Activated naive CD8-positive, alpha-beta T cell treated with anti-CD3 and anti-CD28 coated beads, Interleukin-2, amount 10 ng/mL, durations not matched to agents 7 days and 5 days (primary cell): ENCODE results near the gene MAN2A1. TPM values are rescaled to one million over a fixed set of nuclear protein-coding genes. Genes with fewer than 3 reads are reported as not detected.
"Not testable (repeated sequence)": the region's sequence is repeated elsewhere in the genome, so short reads cannot be mapped to it uniquely, and the experiment has no call there.

Source experiments
- ATAC-seq: fragments of 150-1000 bp; cut with Tn5 transposase; one replicate; pipeline ENCODE4 v1.10.0; 2021; ENCODE audit warnings: low read depth, moderate library complexity
- POLR2A ChIA-PET: fragments of 350-600 bp; sonication (Branson Sonifier 250); formaldehyde crosslinking; loops from one replicate; lab custom pipeline; 2021; ENCODE audit warnings: antibody characterized with exemption; lab: Charles Lee
- DNase-seq: peaks from one replicate; pipeline ENCODE4 v3.0.0; 2021
- H3K27ac Mint-ChIP-seq: one replicate; pipeline ENCODE4 v1.8.0; 2022; ENCODE audit warnings: mild to moderate bottlenecking, mixed read lengths
- H3K27me3 Mint-ChIP-seq: one replicate; pipeline ENCODE4 v1.8.0; 2022; ENCODE audit warnings: mild to moderate bottlenecking, moderate library complexity, mixed read lengths
- H3K36me3 Mint-ChIP-seq: one replicate; pipeline ENCODE4 v1.8.0; 2021; ENCODE audit warnings: mild to moderate bottlenecking, mixed read lengths
- H3K4me1 Mint-ChIP-seq: one replicate; pipeline ENCODE4 v1.8.0; 2021; ENCODE audit warnings: mixed read lengths
- H3K4me3 Mint-ChIP-seq: one replicate; pipeline ENCODE4 v1.8.0; 2022; ENCODE audit warnings: mild to moderate bottlenecking, moderate library complexity, mixed read lengths
- H3K9me3 Mint-ChIP-seq: one replicate; pipeline ENCODE4 v1.8.0; 2021; ENCODE audit warnings: mixed read lengths
- total RNA-seq, 2 experiments: library from RNA; stranded (reverse); gene quantifications; one replicate each; pipeline ENCODE4 v1.2.3, GENCODE V29; 2021

The MAN2A1 gene
- total RNA-seq, 2 experiments from 2014 or later = 38.2 to 46.4 TPM

DNA sequence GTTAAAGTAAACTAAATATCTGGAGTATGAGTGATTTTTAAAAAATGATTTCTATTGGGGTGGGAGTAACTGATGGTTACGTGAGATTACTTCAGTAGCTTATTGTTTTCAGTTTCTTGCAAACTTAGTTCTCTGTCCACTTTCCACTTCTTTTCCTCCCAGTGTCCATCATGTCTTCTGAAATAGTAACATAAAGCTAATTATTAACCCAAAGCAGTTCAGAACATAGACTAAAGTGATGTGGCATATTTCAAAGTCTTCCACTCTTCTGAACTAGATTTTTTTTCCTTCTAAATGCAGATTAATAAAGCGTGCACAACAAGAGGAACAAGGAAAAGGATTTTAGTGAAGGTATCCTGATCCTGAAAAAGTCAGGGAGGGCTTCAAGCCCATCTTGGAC, 114.1 kb downstream of the MAN2A1 start:
- ATAC-seq = no peak
- no peaks in the 10 kb centered on the region for H3K9me3 Mint-ChIP-seq
- H3K27me3 Mint-ChIP-seq = no peaks in the 10 kb centered on the region
- H3K36me3 Mint-ChIP-seq = peaks cover 33% of the 10 kb centered on the region
- no peaks in the 10 kb centered on the region for H3K4me1 Mint-ChIP-seq
- no peak for DNase-seq
- no peak overlapping the region for H3K4me3 Mint-ChIP-seq
- POLR2A ChIA-PET = no interaction called here
- H3K27ac Mint-ChIP-seq = no peak overlapping the region

DNA sequence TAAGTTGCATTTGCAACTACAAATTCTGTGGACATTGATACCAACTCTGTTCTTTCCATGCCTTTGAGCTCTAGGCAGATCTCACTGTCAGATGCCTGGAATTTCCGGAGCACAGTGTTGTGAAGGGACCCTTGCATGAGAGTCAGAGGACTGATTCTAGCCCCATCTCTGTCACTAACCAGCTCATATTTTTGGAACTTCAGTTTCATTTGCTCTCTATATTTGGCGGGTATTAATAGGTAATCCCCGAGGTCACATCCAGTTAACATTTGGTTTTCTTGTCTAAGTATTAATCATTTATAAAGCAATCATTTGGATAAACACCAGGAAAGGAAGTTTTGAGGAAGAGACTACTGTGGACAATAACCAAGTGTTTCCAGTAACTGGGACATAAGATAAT, 115.7 kb downstream of the MAN2A1 start:
- no peak for DNase-seq
- Mint-ChIP-seq H3K4me3 (no peak overlapping the region), H3K36me3 (peaks cover 39% of the 10 kb centered on the region), H3K27me3 (no peaks in the 10 kb centered on the region), H3K9me3 (peaks cover 1% of the 10 kb centered on the region), H3K4me1 (no peaks in the 10 kb centered on the region), H3K27ac (no peak overlapping the region)
- ATAC-seq = no peak
- POLR2A ChIA-PET = no interaction called here

DNA sequence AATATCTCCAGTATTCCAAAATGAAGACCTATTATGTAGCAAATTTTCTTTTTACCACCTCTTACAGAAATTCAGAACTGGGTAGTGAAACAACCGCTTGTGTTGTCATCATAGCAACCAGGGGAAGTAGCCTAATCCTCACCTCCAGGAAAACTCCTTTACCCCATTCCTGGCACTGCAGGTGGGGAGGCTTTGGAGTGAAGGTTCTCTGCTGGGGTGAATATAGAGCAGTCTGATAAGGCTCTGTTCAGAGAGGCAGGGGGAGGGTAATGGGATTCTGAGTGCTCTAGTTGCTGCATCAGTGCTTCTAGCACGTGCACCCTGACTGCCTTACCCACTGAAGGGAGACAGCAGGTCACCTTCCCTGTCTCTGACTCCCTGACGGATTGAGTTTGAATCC, 116.2 kb downstream of the MAN2A1 start:
- Mint-ChIP-seq H3K9me3 (peaks cover 1% of the 10 kb centered on the region), H3K36me3 (peaks cover 39% of the 10 kb centered on the region), H3K4me3 (no peak overlapping the region), H3K27me3 (no peaks in the 10 kb centered on the region), H3K27ac (no peak overlapping the region), H3K4me1 (no peaks in the 10 kb centered on the region)
- POLR2A ChIA-PET = no interaction called here
- ATAC-seq (no peak), DNase-seq (no peak)

DNA sequence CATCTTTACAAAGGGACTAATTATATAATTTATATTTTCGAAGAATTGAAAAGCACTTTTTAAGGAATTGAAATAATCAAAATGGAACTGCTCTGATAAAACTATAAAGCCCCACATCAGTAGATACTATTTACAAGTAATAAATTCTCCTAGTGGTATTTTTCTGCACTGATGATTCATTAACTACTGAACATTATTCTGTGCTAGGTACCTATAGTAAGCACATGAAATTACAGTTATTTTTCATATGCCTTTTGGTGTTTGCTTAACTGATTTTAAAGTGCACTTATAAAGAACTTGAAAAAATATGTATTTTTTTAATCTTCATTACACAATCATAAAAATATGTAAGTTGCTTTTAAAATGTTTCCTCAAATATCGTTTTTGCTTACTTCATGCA, 123.0 kb downstream of the MAN2A1 start:
- no peak for ATAC-seq
- Mint-ChIP-seq H3K27ac (no peak overlapping the region), H3K4me3 (no peak overlapping the region), H3K27me3 (no peaks in the 10 kb centered on the region), H3K4me1 (peaks cover 2% of the 10 kb centered on the region), H3K36me3 (peaks cover 44% of the 10 kb centered on the region), H3K9me3 (peaks cover 1% of the 10 kb centered on the region)
- no peak for DNase-seq
- POLR2A ChIA-PET = no interaction called here

DNA sequence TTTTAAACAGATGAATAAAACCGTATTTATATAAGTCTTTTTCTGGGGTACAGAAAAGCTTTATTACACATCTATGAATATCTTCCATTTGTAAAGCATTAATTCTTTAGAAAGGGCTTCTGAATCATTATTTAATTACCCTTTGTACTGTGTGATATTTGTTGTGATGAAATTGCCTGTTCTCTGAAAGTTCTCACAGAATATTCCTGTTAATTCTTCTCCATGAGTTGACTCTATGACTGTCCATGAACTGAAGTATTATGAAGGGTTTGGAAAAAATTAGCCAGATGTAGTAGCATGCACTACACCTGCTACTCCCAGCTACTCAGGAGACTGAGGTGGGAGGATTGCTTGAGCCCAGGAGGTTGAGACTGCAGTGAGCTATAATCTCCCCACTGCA, 127.0 kb downstream of the MAN2A1 start:
- POLR2A ChIA-PET = no interaction called here

DNA sequence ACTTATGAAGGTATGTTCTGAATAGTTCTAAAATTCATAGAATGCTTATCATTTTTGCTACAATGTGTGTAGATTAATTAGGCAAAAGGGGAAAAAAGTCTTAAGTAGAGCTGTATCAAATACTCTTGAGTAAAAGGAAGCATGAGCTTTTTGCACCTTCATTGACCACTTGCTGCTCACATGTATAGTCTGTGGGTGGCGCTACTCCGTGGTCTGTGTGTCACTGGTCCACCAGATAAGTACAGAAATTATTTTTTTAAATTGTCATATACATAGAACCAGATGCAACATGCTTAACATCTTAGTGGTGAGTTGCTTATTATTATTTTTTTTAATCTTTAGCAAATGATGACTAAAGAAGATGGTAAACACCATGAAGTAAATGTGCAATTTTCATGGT, 130.2 kb downstream of the MAN2A1 start:
- POLR2A ChIA-PET = no interaction called here
- H3K27me3 Mint-ChIP-seq = no peaks in the 10 kb centered on the region
- no peaks in the 10 kb centered on the region for H3K9me3 Mint-ChIP-seq
- H3K27ac Mint-ChIP-seq = no peak overlapping the region
- H3K4me3 Mint-ChIP-seq = no peak overlapping the region
- H3K36me3 Mint-ChIP-seq = peaks cover 24% of the 10 kb centered on the region
- ATAC-seq (no peak), DNase-seq (no peak)
- no peaks in the 10 kb centered on the region for H3K4me1 Mint-ChIP-seq

More for the DNA sequence above, 127.0 kb downstream of the MAN2A1 start:
- Mint-ChIP-seq H3K27me3 (no peaks in the 10 kb centered on the region), H3K4me3 (no peak overlapping the region), H3K27ac (no peak overlapping the region), H3K4me1 (no peaks in the 10 kb centered on the region), H3K9me3 (no peaks in the 10 kb centered on the region), H3K36me3 (peaks cover 31% of the 10 kb centered on the region)
- no peak for ATAC-seq
- DNase-seq = no peak

DNA sequence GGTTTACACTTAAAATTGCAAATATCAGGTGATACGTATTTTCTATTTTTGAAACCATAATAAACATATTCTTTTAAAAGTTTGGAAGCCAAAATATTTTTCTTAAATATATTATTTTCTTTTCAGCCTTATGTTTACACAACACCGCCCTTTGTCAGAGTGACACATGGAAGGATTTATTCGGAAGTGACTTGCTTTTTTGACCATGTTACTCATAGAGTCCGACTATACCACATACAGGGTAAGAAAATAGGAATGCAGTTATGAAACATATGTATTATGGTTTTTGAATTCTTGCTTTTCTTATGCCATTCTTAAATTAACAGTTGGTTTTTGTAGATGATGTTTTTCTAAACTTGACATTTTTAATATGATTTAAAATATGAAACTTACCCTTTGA, 133.9 kb downstream of the MAN2A1 start:
- Mint-ChIP-seq H3K27ac (no peak overlapping the region), H3K9me3 (peaks cover 2% of the 10 kb centered on the region), H3K36me3 (peaks cover 45% of the 10 kb centered on the region), H3K27me3 (no peaks in the 10 kb centered on the region), H3K4me3 (no peak overlapping the region), H3K4me1 (no peaks in the 10 kb centered on the region)
- no peak for DNase-seq
- POLR2A ChIA-PET = no interaction called here
- ATAC-seq = no peak

DNA sequence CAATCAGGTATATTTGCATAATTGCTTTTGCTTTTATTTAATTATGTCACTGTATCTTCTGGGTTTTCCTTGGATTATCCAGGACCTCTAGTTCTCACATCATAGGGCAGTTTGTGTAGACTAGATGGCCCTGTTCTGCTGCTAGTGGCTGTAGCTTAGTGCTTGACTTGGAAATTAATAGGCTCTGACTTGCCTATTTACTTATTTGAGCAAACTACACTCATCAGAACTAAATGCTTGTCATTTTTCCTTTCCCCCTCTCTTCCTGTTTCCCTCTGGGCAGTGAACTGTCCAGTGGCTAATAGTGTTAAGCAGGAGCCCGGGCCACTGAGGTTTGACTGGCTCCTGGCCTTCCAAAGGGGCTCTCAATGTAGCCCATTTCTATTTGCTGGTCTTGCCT, 135.7 kb downstream of the MAN2A1 start:
- H3K36me3 Mint-ChIP-seq = peaks cover 52% of the 10 kb centered on the region
- H3K4me3 Mint-ChIP-seq = no peak overlapping the region
- no peak for DNase-seq
- POLR2A ChIA-PET = no interaction called here
- H3K4me1 Mint-ChIP-seq = no peaks in the 10 kb centered on the region
- H3K27ac Mint-ChIP-seq = no peak overlapping the region
- ATAC-seq = no peak
- no peaks in the 10 kb centered on the region for H3K27me3 Mint-ChIP-seq
- peaks cover 2% of the 10 kb centered on the region for H3K9me3 Mint-ChIP-seq

DNA sequence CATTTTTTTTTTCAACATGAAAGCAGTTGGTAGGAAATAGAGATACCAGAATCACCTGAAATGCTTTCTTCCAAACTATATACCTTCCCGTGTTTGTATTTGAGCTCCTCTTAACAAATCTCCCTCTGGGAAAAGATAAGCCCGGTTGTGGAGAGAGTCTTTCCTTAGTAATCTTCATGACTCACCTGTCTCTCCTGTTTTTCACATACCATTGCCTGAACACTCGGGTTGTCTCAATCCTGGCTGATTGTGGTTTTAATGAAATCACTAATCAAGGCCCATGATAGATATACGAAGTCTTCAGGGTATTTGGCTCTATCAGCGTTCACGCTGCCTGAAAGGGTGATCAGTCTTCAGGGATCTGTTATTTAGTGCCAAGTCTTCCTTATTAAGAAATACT, 136.7 kb downstream of the MAN2A1 start:
- Mint-ChIP-seq H3K27me3 (no peaks in the 10 kb centered on the region), H3K27ac (no peak overlapping the region), H3K36me3 (peaks cover 51% of the 10 kb centered on the region), H3K4me3 (no peak overlapping the region), H3K4me1 (no peaks in the 10 kb centered on the region), H3K9me3 (peaks cover 2% of the 10 kb centered on the region)
- DNase-seq = no peak
- POLR2A ChIA-PET = no interaction called here
- ATAC-seq = no peak

DNA sequence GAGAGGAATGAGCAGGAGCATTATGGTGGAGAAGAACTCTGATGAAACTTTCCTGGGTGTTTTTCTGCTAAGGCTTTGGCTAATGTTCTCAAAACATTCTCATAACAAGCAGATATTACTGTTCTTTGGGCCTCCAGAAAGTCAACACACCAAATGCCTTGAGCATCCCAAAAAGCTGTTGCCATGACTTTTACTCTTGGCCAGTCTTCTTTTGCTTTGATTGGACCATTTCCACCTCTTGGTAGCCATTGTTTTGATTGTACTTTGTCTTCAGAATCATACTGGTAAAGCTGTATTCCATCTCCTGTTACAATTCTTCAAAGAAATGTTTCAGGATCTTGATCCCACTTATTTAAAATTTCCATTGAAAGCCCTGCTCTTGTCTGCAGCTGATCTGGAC, 139.6 kb downstream of the MAN2A1 start:
- no peak overlapping the region for H3K4me3 Mint-ChIP-seq
- H3K9me3 Mint-ChIP-seq = peaks cover 2% of the 10 kb centered on the region
- H3K4me1 Mint-ChIP-seq = peaks cover 2% of the 10 kb centered on the region
- POLR2A ChIA-PET = no interaction called here
- H3K36me3 Mint-ChIP-seq = peaks cover 61% of the 10 kb centered on the region
- no peak overlapping the region for H3K27ac Mint-ChIP-seq
- DNase-seq (no peak), ATAC-seq (no peak)
- no peaks in the 10 kb centered on the region for H3K27me3 Mint-ChIP-seq

DNA sequence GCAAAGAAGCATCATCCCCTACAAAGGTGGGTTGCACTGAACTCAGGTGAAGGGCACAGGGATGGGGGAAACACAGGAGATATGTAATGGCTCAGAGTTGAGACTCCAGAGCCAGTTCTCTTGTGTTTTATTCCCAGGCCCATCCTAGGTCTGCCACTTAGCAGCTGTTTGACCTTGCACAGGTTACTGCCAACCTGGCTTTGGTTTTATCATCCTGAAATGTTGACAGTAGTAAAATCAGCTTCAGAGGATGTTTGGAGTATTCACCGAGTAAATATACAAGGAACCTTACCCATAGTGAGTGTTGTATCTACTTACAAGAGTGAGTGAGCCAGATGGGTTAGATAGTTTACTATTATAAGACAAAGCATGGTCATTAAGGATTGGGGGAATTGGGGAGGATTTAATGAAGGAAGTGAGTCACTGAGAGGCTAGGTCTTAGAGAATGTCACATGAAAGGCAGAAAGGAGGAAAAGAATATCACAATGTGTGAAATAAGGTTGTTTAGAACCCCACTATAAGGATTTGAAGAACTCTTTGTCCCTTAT, 141.3 kb downstream of the MAN2A1 start:
- DNase-seq (no peak), ATAC-seq (no peak)
- Mint-ChIP-seq H3K4me1 (peaks cover 2% of the 10 kb centered on the region), H3K4me3 (no peak overlapping the region), H3K27me3 (no peaks in the 10 kb centered on the region), H3K9me3 (peaks cover 2% of the 10 kb centered on the region), H3K36me3 (peaks cover 57% of the 10 kb centered on the region), H3K27ac (no peak overlapping the region)
- POLR2A ChIA-PET = no interaction called here

DNA sequence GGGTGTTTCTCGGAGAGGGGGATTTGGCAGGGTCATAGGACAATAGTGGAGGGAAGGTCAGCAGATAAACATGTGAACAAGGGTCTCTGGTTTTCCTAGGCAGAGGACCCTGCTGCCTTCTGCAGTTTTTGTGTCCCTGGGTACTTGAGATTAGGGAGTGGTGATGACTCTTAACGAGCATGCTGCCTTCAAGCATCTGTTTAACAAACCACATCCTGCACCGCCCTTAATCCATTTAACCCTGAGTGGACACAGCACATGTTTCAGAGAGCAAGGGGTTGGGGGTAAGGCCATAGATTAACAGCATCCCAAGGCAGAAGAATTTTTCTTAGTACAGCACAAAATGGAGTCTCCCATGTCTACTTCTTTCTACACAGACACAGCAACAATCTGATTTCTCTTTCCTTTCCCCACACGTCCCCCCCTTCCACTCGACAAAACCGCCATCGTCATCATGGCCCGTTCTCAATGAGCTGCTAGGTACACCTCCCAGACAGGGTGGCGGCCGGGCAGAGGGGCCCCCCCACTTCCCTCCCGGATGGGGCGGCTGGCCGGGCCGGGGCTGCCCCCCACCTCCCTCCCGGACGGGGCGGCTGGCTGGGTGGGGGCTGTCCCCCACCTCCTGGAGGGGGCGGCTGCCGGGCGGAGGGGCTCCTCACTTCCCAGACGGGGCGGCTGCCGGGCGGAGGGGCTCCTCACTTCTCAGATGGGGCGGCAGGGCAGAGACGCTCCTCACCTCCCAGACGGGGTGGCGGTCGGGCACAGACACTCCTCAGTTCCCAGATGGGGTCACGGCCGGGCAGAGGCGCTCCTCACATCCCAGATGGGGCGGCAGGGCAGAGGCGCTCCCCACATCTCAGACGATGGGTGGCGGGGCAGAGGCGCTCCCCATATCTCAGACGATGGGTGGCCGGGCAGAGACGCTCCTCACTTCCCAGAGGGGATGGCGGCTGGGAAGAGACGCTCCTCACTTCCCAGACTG, 142.8 kb downstream of the MAN2A1 start:
- H3K36me3 Mint-ChIP-seq = peaks cover 55% of the 10 kb centered on the region
- H3K4me1 Mint-ChIP-seq, H3K4me3 Mint-ChIP-seq, POLR2A ChIA-PET, DNase-seq, ATAC-seq, H3K27me3 Mint-ChIP-seq, H3K9me3 Mint-ChIP-seq, H3K27ac Mint-ChIP-seq: not testable (repeated sequence)

DNA sequence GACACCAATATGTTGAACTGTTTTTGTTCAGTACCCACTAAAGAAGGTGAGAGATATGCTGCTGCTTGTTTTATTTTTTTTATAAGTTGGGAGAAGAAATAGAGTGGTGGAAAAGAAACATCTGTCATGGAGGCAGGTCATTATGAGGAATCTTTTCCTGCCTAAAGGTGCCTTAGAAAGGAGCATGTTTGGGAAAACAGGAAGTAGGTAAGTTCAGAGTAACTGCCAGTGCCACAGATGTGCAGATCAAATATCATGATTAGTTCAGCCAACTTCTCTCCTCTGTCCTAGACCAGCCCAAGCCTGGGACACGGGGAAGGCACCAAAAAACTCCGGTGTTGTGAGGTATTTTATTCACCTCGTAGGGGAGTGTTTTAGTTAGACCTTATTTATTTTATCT, 144.2 kb downstream of the MAN2A1 start:
- Mint-ChIP-seq H3K4me3 (no peak overlapping the region), H3K27ac (no peak overlapping the region), H3K27me3 (no peaks in the 10 kb centered on the region), H3K4me1 (peaks cover 2% of the 10 kb centered on the region), H3K36me3 (peaks cover 53% of the 10 kb centered on the region), H3K9me3 (no peaks in the 10 kb centered on the region)
- no peak for DNase-seq
- no peak for ATAC-seq
- POLR2A ChIA-PET = no interaction called here

DNA sequence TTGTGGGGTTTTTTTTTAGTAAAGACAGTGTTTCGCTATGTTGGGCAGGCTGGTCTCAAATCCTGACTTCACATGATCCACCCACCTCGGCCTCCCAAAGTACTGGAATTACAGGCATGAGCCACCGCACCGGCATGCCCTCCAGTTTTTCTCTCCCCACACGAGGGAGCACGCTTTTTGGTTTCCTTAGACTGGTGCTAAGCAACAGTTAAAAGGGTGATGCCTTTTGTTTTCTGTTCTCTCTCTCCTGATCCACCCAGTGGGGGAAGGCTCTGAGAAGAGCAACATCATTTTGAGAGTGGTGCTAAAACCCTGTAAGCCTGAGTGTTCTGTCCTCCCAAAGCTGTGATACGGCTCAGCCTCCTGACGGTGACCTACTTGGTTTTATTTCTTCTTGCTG, 146.6 kb downstream of the MAN2A1 start:
- Mint-ChIP-seq H3K36me3 (peaks cover 49% of the 10 kb centered on the region), H3K4me3 (no peak overlapping the region), H3K4me1 (peaks cover 2% of the 10 kb centered on the region), H3K27ac (no peak overlapping the region), H3K9me3 (no peaks in the 10 kb centered on the region), H3K27me3 (no peaks in the 10 kb centered on the region)
- POLR2A ChIA-PET = no interaction called here
- ATAC-seq (no peak), DNase-seq (no peak)
